Stimulated activated CD8-positive, alpha-beta memory T cell treated with anti-CD3 and anti-CD28 coated beads, Interleukin-4, amount 100 ng/mL, for 4 hours (primary cell): ENCODE measurements around the gene ANK3.

ENCODE experiments used
- DNase-seq, 2 donors: peaks; one replicate each; pipeline ENCODE4 v3.0.0-alpha.2; 2020; ENCODE audit warnings: low read depth in 2 of 2, low spot score in 1 of 2

ANK3 gene

GRCh38 chr10:60414111-60414510 lies 24.4 kb upstream of the ANK3 start:
- DNase-seq, result no peak

GRCh38 chr10:60413306-60414012 lies 23.8 kb upstream of the ANK3 start:
- no peak for DNase-seq

- DNase-seq, result no peak
These were observed 21.3 kb upstream of the ANK3 start for GRCh38 chr10:60410970-60411369.

- no peak for DNase-seq
These were observed 19.5 kb upstream of the ANK3 start for GRCh38 chr10:60409202-60409601.

- no peak for DNase-seq
These were observed 16.5 kb upstream of the ANK3 start for GRCh38 chr10:60406182-60406581.

- DNase-seq, result no peak
These were observed 15.5 kb upstream of the ANK3 start for GRCh38 chr10:60405172-60405571.

GRCh38 chr10:60403168-60403873 lies 13.6 kb upstream of the ANK3 start:
- DNase-seq, result no peak

GRCh38 chr10:60400366-60400765 lies 10.7 kb upstream of the ANK3 start:
- DNase-seq, result no peak

GRCh38 chr10:60399328-60399727 lies 9.7 kb upstream of the ANK3 start:
- DNase-seq, result no peak

GRCh38 chr10:60397792-60398191 lies 8.1 kb upstream of the ANK3 start:
- no peak for DNase-seq

GRCh38 chr10:60396766-60397165 lies 7.1 kb upstream of the ANK3 start:
- DNase-seq, result no peak

- no peak for DNase-seq
These were observed 6.0 kb upstream of the ANK3 start for GRCh38 chr10:60395711-60396110.

- no peak for DNase-seq
These were observed 4.8 kb upstream of the ANK3 start for GRCh38 chr10:60394446-60394845.

GRCh38 chr10:60390224-60390626 lies 550 bp upstream of the ANK3 start:
- DNase-seq, result no peak

GRCh38 chr10:60388709-60389301 lies 870 bp downstream of the ANK3 start:
- DNase-seq, result no peak

- DNase-seq, result no peak
These were observed 1.5 kb downstream of the ANK3 start for GRCh38 chr10:60388116-60388625.

GRCh38 chr10:60387531-60387930 lies 2.1 kb downstream of the ANK3 start:
- DNase-seq, result no peak

- no peak for DNase-seq
These were observed 4.3 kb downstream of the ANK3 start for GRCh38 chr10:60385399-60385738.

GRCh38 chr10:60384708-60385398 lies 4.8 kb downstream of the ANK3 start:
- DNase-seq, result no peak

GRCh38 chr10:60384011-60384410 lies 5.7 kb downstream of the ANK3 start:
- DNase-seq, result no peak

GRCh38 chr10:60382946-60383681 lies 6.6 kb downstream of the ANK3 start:
- no peak for DNase-seq
